Stimulated activated CD8-positive, alpha-beta memory T cell treated with anti-CD3 and anti-CD28 coated beads, Interleukin-15, amount 100 ng/mL, for 1 hour (primary cell): ENCODE measurements around the gene HDAC8.

ENCODE experiments used
- DNase-seq: peaks from one replicate; pipeline ENCODE4 v3.0.0-alpha.2; 2020; ENCODE audit warnings: low read depth

HDAC8 gene

DNA sequence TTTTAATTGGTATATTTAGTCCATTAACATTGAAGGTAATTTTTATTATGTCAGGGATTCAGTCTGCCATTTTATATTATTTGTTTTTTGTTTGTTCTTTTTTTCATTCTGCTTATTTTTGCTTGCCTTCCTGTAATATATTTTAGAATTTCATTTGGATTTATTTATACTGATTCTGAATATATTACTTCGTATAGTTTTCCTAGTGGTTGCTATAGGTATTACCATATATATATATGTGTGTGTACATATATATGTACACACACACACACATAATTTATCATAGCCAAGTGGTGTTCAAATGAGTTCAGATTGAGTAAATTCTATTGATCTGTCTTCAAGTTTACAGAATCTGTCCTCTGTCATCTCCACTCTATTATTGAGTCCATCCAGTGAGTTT lies 278.1 kb downstream of the HDAC8 start:
- DNase-seq = no peak

GRCh38 chrX:72282302-72282701 lies 290.3 kb downstream of the HDAC8 start:
- no peak for DNase-seq

GRCh38 chrX:72280321-72280845 lies 292.3 kb downstream of the HDAC8 start:
- DNase-seq = no peak
